Measurements from ENCODE around the gene KRTAP19-3.
A peak's percentile ranks its signal among the peaks of the same experiment; 100 is the strongest.

- TF ChIP-seq CTCF (IDR thresholded peaks at IDR 0.05) (peak in 1 of 5 experiments; percentile 22), POLR2A (IDR thresholded peaks at IDR 0.05) (no peak), POLR2AphosphoS5 (IDR thresholded peaks at IDR 0.05) (no peak), EP300 (IDR thresholded peaks at IDR 0.05; ENCODE audit: low read depth) (no peak)
These were observed 28.1 kb downstream of the KRTAP19-3 start for GRCh38 chr21:30463713-30464112.

Measured in transverse colon (tissue), 4 donors.